GM10847 (cell line): Measurements from ENCODE around the gene EMX2.

Experiments used
- POLR2A ChIP-seq: IDR thresholded peaks from 2 replicates; pipeline ENCODE4 v1.6.1; 2011; ENCODE audit not compliant: insufficient read length; ENCODE audit errors: extremely low read depth

The EMX2 gene

DNA sequence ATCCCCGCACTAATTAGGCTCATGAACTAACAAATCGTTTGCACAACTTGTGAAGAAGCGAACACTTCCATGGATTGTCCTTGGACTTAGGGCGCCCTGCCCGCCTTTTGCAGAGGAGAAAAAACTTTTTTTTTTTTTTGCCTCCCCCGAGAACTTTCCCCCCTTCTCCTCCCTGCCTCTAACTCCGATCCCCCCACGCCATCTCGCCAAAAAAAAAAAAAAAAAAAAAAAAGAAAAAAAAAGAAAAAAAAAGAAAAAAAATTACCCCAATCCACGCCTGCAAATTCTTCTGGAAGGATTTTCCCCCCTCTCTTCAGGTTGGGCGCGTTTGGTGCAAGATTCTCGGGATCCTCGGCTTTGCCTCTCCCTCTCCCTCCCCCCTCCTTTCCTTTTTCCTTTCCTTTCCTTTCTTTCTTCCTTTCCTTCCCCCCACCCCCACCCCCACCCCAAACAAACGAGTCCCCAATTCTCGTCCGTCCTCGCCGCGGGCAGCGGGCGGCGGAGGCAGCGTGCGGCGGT, at the start of gene EMX2:
EMX2 (plus strand) TSS at position 41 of the 519 bp plus-strand sequence. CDS start 522 bp downstream, outside the sequence.
- no peak for TF ChIP-seq POLR2A

DNA sequence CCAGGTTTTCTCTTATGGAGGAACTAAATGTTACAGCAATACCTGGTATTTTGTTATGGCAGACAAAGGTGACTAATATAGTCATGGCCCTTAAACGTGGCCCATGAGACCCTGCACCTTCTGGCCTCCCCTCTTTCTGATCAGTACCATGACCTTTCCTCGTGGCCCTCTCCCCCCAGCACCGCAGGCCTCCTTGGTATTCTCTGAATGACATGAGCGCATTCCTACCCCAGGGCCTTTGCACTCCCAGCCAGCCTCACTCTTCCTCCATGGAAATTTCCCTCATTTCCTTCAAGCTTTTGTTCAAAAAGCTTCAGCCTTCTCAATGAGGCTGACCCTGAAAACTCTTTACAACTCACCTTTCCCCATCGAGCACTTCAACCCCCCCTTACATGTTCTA, 46.5 kb upstream of the EMX2 start:
- no peak for TF ChIP-seq POLR2A

- TF ChIP-seq POLR2A = no peak
Observed at GRCh38 chr10:117496616-117497028, 45.9 kb upstream of the EMX2 start.

DNA sequence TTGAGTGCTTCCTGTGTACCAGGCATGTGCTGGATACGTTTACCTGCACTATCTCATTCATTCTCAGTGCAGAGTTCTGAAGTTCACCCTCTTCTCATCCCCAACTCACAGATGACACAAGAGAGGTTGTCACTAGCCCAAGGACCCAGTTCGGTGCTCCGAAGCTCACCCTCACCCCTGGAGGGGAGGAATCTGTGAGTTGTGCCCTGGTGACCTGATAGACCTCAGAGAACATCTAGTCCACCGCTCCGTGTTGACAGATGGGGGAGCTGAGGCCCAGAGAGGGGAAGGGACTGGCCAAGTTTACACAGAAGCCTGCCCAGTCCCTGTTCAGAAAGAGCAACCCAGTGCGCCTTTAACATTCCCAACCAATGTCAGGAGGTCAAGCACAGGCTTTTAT, 44.8 kb upstream of the EMX2 start:
- TF ChIP-seq POLR2A = no peak

GRCh38 chr10:117499248-117500105, 43.1 kb upstream of the EMX2 start:
- no peak for TF ChIP-seq POLR2A

- no peak for TF ChIP-seq POLR2A
Observed at GRCh38 chr10:117500456-117500855, 42.1 kb upstream of the EMX2 start.

- no peak for TF ChIP-seq POLR2A
Observed at GRCh38 chr10:117501460-117502035, 41.0 kb upstream of the EMX2 start.

DNA sequence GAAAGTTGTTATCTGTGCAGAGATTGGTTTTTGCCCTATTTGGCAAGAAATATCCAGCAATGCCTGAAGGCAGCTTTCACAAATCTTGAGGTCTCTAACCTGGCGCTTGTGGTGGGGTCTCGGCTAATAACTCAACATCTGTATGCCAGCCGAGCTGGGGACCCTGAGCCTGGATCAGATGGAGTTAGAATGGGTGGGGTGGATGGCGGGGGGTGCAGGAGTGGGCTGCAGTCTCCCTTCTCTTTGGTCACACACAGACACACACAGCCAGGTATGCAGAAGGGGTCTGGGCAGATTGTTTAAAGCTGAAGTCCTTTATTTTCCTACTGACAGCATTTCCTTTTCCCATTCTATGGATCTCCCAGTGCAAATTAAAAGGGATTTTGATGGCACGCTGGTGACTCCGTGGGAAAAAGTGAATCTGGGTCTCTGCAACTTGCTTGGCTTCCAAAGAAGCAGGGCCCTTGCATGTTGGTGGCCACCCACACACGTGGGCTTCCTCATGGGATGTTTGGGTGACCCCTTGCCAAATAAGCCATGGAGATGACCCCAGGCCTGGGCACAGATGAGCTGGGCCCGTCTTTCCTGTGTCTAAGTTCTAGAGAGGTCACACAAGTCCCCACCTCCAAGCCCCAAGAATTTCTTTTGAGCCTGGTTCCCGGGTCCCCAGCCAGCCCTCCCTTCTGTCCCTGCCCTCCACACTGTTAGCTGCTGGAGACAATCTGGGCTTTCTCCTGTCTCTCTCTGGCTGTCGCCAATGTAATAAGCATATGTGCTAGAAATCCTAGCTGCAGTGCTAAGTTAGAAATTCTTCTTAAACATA, 39.9 kb upstream of the EMX2 start:
- no peak for TF ChIP-seq POLR2A

DNA sequence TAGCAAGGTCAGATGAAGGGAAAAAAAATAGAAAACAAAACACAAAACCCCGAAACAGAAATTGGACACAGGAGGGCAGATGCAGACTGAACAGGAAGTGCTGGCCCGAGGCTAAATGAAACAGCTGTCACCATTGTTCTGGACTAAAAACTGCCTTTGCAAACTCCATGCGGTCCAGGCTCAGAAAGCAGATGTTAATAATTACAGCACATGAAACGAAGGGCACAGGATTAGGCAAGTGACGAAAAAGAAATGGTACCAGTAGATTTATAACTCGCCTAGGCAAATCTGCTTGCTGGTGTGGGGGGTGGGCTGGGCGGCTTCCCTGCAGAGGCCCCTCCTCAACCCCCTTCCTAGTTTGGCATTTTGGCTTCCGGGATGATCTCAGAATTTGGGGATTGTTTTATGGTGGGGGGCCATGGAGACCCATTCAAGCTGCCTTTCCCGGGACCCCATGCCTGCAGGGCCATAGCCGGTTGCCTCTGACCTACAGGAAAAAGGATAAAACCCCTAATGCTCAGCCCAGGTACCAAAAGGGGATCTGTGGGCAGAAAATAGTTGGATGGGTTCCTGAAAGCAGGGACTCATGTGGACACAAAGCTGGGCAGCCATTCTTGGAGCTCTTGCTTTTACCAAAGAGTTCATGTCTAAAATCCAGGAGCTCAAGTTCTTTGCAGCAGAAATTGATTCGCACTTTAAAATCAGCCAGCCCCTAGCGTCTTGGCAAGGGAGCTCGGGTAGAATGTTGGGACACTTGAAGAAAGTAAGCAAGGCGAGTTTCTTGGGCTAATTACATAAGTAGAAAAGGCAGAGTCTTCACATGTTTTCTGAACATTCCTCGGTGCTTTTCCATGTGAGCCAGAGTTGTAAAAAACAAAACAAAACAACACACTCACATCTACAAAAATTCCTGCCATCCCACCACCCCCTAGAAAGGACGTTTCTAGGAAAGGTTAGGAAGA, 39.0 kb upstream of the EMX2 start:
- TF ChIP-seq POLR2A = no peak

- no peak for TF ChIP-seq POLR2A
Observed at GRCh38 chr10:117504562-117504961, 38.0 kb upstream of the EMX2 start.

DNA sequence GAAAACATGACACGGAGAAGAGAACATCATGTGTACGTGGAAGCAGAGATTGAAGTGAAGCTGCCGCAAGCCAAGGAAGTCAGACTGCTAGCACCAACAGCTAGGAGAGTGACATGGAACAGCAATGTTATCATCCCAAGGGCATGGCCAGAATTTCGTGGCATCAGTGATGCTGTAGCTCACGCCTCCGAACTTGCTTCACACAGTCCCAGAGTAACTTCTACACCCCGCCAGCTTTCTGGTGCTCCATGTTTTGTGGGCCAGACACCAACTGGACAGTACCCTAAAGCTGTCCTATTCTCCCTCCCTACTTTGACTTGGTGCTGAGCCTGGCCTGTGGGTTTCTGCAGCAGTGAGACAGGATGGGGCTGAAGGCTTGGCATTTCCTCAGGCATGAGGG, 33.0 kb upstream of the EMX2 start:
- no peak for TF ChIP-seq POLR2A

GRCh38 chr10:117511601-117512390, 30.8 kb upstream of the EMX2 start:
- TF ChIP-seq POLR2A = no peak

- TF ChIP-seq POLR2A = no peak
Observed at GRCh38 chr10:117514971-117515370, 27.6 kb upstream of the EMX2 start.

GRCh38 chr10:117516681-117517080, 25.9 kb upstream of the EMX2 start:
- no peak for TF ChIP-seq POLR2A

DNA sequence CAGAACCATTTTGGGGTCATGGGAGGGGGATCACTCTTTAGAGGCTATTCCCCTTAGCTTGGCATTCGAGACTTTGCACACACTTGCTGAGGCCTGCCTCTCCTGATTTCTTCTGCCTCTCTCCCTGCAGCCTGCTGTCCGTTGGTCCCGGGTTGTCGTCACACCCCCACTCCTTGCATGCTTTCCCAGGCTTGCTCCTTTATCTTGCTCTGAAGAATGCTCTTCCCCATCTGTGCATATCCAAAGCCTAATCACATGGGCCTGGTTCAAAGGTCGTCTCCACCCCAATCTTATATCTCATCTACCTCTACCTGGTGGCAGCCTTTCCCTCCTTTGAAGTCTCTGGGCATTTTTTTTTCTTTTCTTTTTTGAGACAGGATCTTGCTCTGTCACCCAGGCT, 24.3 kb upstream of the EMX2 start:
- TF ChIP-seq POLR2A = no peak
